Measurements from ENCODE around the gene TEX11. TPM values are rescaled to one million over a fixed set of nuclear protein-coding genes. Genes with fewer than 3 reads are reported as not detected.
"Not testable (repeated sequence)": the region's sequence is repeated elsewhere in the genome, so short reads cannot be mapped to it uniquely, and the experiment has no call there.

TEX11 gene
- not detected for total RNA-seq

- ATAC-seq = no peak
Observed at GRCh38 chrX:70908541-70908940, at the start of gene TEX11. TEX11 (minus strand) TSS chrX:70908711; CDS start chrX:70907789, 922 bp downstream.

- no peak for ATAC-seq
Observed at GRCh38 chrX:70954871-70955270, 46.4 kb upstream of the TEX11 start.

- no peak for ATAC-seq
Observed at GRCh38 chrX:70924294-70924911, 15.9 kb upstream of the TEX11 start.

- no peak for ATAC-seq
Observed at GRCh38 chrX:70922774-70923473, 14.4 kb upstream of the TEX11 start.

- ATAC-seq = no peak
Observed at GRCh38 chrX:70921709-70922352, 13.3 kb upstream of the TEX11 start.

GRCh38 chrX:70916754-70917153 lies 8.2 kb upstream of the TEX11 start:
- ATAC-seq = no peak

- no peak for ATAC-seq
Observed at GRCh38 chrX:70907900-70908299, 611 bp downstream of the TEX11 start.

- no peak for ATAC-seq
Observed at GRCh38 chrX:70901465-70901864, 7.0 kb downstream of the TEX11 start.

DNA sequence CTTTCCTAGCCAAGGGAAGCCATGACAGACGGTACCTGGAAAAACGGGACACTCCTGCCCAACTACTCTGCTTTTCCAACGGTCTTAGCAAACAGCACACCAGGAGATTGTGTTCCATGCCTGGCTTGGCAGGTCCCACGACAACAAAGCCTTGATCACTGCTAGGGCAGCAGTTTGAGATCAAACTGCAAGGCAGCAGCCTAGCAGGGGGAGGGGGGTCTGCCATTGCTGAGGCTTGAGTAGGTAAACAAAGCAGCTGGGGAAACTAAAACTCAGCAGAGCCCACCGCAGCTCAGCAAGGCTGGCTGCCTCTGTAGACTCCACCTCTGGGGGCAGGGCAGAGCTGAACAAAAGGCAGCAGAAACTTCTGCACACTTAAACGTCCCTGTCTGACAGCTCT lies 18.1 kb downstream of the TEX11 start:
- not testable (repeated sequence) for ATAC-seq

DNA sequence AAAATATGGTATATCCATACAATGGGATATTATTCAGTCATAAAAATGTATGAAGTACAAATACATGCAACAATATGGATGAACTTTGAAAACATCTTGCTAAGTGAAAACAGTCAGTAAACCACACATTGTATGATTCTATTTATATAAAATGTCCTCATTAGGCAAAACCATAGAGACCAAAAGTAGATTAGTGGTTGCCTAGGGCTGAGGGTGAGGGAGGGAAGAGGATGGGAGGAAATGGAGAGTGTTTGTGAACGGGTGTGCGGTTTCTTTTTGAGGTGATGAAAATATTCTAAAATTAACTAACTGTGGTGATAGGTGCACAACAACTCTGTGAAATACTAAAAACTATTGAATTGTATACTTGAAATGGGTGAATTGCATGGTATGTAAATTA lies 29.6 kb downstream of the TEX11 start:
- no peak for ATAC-seq

DNA sequence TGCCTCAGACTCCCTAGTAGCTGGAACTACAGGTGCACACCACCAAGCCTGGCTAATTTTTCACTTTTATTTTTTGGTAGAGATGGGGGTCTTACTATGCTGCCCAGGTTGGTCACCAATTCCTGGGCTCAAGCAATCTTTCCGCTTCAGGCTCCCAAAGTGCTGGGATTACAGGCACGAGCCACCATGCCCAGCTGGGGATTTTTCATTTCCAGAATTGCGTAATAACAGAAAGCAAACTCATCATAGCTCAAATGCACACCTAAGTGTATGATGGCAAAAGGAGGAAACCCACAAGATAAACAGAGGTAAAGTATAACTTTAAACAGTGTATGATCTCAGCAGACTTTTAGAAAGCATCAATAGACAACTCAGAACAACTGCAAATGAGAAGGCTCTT lies 56.2 kb downstream of the TEX11 start:
- no peak for ATAC-seq

GRCh38 chrX:70844081-70844480 lies 64.4 kb downstream of the TEX11 start:
- ATAC-seq = not testable (repeated sequence)

DNA sequence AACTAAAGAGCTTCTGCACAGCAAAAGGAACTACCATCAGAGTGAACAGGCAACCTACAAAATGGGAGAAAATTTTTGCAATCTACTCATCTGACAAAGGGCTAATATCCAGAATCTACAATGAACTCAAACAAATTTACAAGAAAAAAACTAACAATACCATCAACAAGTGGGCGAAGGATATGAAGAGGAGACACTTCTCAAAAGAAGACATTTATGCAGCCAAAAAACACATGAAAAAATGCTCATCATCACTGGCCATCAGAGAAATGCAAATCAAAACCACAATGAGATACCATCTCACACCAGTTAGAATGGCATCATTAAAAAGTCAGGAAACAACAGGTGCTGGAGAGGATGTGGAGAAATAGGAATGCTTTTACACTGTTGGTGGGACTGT lies 64.9 kb downstream of the TEX11 start:
- ATAC-seq = not testable (repeated sequence)

DNA sequence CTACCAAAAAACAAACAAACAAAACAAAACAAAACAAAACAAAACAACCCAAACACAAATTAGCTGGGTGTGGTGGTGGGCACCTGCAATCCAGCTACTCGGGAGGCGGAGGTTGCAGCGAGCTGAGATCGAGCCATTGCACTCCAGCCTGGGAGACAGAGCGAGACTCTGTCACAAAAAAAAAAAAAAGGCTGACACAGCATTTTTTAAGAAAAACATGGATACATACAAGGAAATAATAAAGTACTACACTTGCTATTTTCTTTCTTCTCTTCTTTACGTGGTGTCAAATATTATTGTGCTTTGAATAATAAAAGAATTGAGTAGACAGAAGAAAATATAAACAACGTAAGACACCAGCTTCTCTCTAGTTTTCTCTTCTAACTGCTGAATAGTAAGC lies 73.9 kb downstream of the TEX11 start:
- ATAC-seq = no peak

GRCh38 chrX:70826715-70827114 lies 81.8 kb downstream of the TEX11 start:
- no peak for ATAC-seq

- ATAC-seq = no peak
Observed at GRCh38 chrX:70825366-70825765, 83.1 kb downstream of the TEX11 start.

- no peak for ATAC-seq
Observed at GRCh38 chrX:70808942-70809940, 99.3 kb downstream of the TEX11 start.

GRCh38 chrX:70806081-70806480 lies 102.4 kb downstream of the TEX11 start:
- no peak for ATAC-seq

DNA sequence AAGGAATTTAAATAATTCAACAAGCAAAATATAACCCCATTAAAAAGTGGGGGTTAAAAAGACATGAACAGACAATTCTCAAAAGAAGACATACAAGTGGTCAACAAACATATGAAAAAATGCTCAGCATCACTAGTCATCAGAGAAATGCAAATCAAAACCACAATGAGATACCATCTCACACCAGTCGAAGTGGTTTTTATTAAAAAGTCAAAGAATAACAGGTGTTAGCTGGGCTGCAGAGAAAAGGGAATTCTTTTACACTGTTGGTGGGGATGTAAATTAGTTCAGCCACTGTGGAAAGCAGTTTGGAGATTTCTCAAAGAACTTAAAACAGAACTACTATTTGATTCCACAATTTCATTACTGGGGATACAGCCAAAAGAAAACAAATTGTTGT lies 111.8 kb downstream of the TEX11 start:
- ATAC-seq = not testable (repeated sequence)

GRCh38 chrX:70774223-70774622 lies 134.3 kb downstream of the TEX11 start:
- no peak for ATAC-seq

GRCh38 chrX:70769659-70770227 lies 138.8 kb downstream of the TEX11 start:
- ATAC-seq = no peak

GRCh38 chrX:70762285-70762684 lies 146.2 kb downstream of the TEX11 start:
- ATAC-seq = no peak
